ENCODE measurements around the gene TMCC1.

DNA sequence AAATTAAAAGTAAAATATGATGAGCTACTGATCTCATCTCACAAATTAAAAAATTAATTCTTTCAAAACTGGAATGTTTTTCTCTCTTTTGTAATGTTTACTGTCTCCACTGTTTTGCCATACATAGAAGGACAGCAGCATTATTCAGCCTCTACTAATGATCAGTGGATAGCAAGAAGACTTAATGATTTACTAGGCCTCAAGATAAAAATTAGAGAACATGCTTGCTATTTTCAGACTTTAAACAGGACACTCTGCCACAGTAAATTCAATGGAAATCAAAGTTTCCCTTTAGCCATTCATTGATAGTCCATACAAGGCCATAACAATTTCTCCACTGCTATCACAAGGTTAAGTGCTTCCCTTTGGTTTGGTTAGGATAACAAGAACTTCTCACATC lies 129.4 kb downstream of the TMCC1 start:
- TF ChIP-seq, protein P1, sequence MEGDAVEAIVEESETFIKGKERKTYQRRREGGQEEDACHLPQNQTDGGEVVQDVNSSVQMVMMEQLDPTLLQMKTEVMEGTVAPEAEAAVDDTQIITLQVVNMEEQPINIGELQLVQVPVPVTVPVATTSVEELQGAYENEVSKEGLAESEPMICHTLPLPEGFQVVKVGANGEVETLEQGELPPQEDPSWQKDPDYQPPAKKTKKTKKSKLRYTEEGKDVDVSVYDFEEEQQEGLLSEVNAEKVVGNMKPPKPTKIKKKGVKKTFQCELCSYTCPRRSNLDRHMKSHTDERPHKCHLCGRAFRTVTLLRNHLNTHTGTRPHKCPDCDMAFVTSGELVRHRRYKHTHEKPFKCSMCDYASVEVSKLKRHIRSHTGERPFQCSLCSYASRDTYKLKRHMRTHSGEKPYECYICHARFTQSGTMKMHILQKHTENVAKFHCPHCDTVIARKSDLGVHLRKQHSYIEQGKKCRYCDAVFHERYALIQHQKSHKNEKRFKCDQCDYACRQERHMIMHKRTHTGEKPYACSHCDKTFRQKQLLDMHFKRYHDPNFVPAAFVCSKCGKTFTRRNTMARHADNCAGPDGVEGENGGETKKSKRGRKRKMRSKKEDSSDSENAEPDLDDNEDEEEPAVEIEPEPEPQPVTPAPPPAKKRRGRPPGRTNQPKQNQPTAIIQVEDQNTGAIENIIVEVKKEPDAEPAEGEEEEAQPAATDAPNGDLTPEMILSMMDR (IDR thresholded peaks at IDR 0.05): no peak
- no peak for TF ChIP-seq POLR2A (IDR thresholded peaks at IDR 0.05)
